CD4-positive, alpha-beta T cell treated with Interleukin-12 subunit alpha and Interleukin-12 subunit beta, for 1 hour (primary cell): ENCODE results near the gene SYT12.

Experiments used
- DNase-seq: peaks from one replicate; pipeline ENCODE4 v3.0.0-alpha.2; 2020

SYT12 gene

DNA sequence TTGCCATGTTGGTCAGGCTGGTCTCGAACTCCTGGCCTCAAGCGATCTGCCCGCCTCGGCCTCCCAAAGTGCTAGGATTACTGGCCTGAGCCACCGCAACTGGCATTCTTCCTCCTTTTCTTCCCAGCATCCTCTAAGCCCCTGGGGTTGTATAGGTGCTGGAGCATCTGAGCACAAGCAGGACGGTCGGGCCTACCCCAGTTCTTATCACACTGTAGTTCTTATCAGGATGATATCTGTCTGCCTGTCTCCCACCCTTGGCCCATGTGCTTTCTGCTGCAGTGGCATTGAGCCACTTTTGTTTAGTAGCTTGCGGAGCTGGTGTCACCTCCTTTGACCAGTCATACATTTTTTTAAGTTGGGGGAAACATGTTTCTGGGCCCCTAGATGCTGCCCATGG lies 35.6 kb downstream of the SYT12 start:
- DNase-seq = no peak

DNA sequence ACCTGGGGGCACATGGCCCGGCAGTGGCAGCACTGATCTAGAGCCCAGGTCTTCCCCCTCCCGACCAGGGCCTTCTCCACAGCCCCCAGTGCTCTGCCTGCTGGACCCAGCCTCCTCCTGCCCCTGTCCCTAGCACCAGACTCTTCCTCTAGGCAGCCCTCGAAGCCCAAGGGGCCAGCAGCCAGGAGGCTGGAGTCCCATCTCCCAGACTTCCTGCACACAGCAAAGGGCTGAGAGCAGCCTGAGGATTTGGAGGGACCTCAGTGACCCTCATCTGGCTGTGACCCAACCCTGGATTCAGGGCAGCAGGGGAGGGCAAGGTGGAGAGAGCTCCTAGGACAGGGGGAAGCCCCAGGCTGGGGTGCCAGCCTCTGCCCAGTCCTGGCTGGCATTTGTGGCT lies 36.7 kb downstream of the SYT12 start:
- DNase-seq = no peak

DNA sequence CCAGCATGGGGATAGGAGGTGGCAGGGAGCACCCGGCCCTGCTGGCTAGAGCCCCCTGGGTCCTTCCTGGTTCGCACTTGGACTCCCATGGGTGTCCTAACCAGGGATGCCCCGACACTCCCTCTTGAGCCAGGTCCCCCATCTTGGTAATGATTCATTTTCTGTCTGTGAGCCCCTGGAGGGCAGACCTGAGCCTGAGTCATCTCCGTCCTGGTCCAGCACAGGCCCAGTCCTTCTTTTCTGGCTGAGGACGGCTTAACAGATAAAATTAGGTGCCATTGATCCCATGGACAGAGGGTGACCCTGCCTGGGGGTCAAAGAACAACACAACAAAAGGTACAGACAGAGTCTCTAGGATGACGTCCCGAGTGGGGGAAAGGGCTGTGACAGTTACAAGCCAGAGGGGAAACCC lies 37.2 kb downstream of the SYT12 start:
- DNase-seq = no peak

- DNase-seq = no peak
Measured at GRCh38 chr11:67062526-67063373, 39.8 kb downstream of the SYT12 start.

DNA sequence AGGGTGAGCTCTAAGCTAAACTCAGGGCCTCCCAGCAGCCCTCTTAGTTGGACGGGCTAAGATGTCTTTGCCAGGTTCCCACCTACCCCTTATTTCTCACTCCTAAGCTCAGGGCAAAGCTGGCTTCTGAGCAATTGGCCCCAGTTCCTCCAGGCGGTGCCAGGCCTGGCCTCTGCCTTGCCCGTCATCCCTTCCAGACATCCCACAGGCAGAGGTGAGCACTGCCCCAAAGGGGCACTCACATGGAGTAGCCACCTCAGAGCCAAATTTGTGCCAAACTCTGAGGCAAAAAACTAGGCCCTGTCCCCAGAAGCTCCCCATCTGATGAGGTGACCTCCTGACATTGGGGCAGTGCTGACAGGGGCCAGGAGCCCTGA lies 43.4 kb downstream of the SYT12 start:
- DNase-seq = no peak

DNA sequence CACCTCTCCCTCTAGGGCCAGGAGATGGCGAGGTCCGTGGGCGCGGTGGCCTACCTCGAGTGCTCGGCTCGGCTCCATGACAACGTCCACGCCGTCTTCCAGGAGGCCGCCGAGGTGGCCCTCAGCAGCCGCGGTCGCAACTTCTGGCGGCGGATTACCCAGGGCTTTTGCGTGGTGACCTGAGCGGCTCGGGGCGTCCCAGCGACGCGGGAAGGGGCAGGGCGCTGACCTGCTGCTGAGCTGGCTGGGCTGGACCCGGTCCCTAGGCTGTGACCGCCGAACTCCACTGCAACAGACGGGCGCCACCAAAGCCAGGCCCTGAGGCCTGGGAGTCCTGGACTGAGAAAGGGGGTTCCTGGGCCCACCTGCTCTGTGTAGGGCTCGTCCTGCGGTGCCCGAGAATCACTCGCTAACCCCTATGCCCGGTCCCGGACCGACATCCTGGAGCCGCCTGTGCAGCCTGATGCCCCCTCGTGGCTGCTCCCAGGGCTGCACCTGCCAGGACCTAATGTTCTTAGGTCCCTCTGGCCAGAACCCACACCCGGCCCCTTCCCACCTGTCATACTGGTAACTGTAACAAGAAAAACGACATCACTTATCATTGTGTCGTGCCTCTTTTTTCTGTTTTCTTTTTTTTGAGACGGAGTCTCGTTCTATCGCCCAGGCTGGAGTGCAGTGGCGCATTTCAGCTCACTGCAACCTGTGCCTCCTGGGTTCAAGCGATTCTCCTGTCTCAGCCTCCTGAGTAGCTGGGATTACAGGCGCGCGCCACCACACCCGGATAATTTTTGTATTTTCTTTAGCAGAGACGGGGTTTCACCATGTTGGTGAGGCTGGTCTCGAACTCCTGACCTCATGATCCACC lies 48.7 kb downstream of the SYT12 start:
- peak; percentile 69 for DNase-seq

DNA sequence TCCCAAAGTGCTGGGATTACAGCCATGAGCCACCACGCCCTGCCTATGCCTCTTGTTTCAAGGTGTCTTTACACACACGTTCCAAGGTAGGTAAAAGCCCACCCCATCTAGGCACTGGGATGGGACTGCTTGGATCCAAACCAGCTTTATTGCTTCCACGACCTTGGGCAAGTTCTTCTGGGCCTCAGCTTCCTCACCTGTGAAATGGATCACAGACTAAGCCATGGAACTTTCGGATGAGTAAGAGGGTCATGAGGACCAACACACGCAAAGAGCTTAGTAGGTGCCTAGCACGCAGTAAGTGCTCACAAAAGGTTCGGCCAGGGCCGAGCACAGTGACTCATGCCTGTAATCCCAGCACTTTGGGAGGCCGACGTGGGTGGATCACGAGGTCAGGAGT lies 49.4 kb downstream of the SYT12 start:
- DNase-seq = no peak

DNA sequence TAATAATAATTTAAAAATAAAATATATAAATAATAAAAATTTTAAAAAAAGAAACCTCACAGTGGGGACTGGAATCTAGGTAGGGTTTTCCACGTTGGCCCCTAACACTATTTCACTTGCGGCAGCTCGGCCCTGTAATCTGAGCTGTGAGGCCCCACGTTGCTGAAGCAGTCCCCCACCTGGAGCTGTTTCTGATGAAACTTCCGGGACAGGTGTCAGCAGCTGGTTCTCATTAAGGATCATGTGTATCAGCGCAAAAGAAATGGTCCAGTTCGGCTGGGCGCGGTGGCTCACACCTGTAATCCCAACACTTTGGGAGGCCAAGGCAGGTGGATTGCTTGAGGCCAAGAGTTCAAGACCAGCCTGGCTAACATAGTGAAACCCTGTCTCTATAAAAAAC lies 51.0 kb downstream of the SYT12 start:
- DNase-seq = no peak

DNA sequence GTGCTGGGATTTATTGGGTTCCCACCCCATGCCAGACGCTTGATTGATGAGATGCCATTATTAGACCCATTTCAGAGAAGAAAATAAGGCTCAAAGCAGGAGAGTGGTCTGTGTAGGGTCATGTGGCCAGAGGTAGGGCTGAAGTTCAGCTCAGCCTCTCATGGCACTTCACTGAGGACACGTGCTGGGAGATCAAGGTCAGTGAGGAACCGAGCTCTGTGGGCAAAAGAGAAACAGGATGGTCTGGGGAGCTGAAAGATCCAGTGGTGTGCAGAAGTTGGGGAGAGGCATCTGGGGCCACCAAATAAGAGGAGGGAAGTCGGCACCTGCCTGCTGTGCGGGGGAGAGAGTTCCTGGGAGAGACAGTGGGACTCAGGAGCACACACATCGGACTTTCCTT lies 53.3 kb downstream of the SYT12 start:
- no peak for DNase-seq

GRCh38 chr11:67079065-67079705 lies 56.3 kb downstream of the SYT12 start:
- DNase-seq = no peak

- DNase-seq = peak; percentile 15
Measured at GRCh38 chr11:67082071-67082791, 59.3 kb downstream of the SYT12 start.

GRCh38 chr11:67083786-67084366 lies 60.9 kb downstream of the SYT12 start:
- DNase-seq = no peak

DNA sequence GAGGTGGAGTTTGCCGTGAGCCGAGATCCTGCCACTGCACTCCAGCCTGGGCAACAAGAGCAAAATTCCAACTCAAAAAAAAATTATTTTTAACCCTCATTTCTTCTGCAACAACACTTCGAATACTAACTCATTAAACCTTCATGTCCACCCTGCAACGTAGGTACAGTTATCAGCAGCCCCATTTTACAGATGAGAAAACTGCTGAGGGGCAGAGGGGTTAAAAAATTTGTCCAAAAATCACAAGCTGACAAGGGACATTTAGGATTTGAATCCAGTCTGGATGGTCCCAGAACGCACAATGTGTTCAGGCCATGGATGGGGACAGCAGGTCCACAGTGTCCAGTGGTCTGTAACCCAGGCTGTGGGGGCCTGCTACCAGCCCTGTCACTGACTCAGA lies 62.7 kb downstream of the SYT12 start:
- no peak for DNase-seq

- no peak for DNase-seq
Measured at GRCh38 chr11:67090717-67091116, 67.8 kb downstream of the SYT12 start.

GRCh38 chr11:67095214-67095507 lies 72.2 kb downstream of the SYT12 start:
- no peak for DNase-seq

- DNase-seq = no peak
Measured at GRCh38 chr11:67098799-67099429, 76.0 kb downstream of the SYT12 start.

DNA sequence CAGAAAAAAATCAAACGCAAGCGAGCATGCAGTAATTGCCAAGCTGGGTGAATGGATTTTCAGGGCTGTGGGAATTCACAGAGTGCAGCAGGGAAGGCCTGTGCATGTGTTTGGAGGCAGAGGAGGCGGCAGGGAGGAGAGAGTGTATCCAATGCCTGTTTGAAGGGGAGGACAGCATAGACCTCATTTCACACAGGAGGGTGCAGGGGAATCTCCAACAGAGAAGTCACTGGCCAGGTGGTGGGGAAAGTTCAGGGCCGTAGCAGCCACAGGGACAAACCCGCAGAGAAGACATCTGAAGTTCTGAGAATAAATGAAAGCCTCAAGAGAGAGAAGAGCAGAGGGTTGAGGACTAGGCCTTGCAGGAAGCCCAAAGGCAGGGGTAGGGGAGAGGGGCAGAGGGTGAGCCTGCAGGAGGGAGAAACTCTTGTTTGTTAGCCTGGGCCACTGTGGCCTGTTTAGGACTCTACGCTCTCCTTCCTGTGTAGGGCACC lies 76.9 kb downstream of the SYT12 start:
- DNase-seq = no peak
